Right lobe of liver (tissue), 6 donors: Measurements from ENCODE around the gene SGCB. TPM values are rescaled to one million over a fixed set of nuclear protein-coding genes. Genes with fewer than 3 reads are reported as not detected.

Experiments used
- ATAC-seq, 4 donors: fragments of 200-7000 bp; cut with Tn5 transposase; one replicate each; pipeline ENCODE4 v1.9.1; 2020; ENCODE audit warnings: mild to moderate bottlenecking in 4 of 4, moderate library complexity in 4 of 4
- DNase-seq, 3 donors: peaks; one replicate each; pipeline ENCODE4 v3.0.0-alpha.2; 2020
- H3K27ac ChIP-seq, 3 donors: fragments of 200-600 bp; one replicate each; pipeline ENCODE4 v1.8.0; 2022
- H3K27me3 ChIP-seq, 2 donors: fragments of 200-600 bp; one replicate each; pipeline ENCODE4 v1.8.0; 2022
- H3K36me3 ChIP-seq, 4 donors: fragments of 200-600 bp; sonication (generic) in 1 of 4; one replicate each; pipeline versions ENCODE4 v1.5.1 to v1.8.0; 2017 to 2022; ENCODE audit warnings: control low read depth in 1 of 4
- H3K4me1 ChIP-seq, 4 donors: fragments of 200-600 bp; sonication (generic) in 1 of 4; one replicate each; pipeline versions ENCODE4 v1.5.1 to v1.8.0; 2017 to 2022; ENCODE audit warnings: control low read depth in 1 of 4
- H3K4me3 ChIP-seq, 3 donors: fragments of 200-600 bp; one replicate each; pipeline ENCODE4 v1.8.0; 2022
- H3K9me3 ChIP-seq, 4 donors: fragments of 200-600 bp; sonication (generic) in 1 of 4; one replicate each; pipeline versions ENCODE4 v1.5.1 to v1.8.0; 2017 to 2022; ENCODE audit warnings: control low read depth in 1 of 4
- POLR2A ChIP-seq: fragments of 450-650 bp; IDR thresholded peaks from one replicate; pipeline ENCODE4 v1.6.1; 2017; ENCODE audit warnings: antibody characterized with exemption, mild to moderate bottlenecking
- WGBS: methylation state at CpG from one replicate; pipeline ENCODE4 v1.1.6; 2018; ENCODE audit warnings: low coverage, low lambda C conversion rate; ENCODE audit not compliant: insufficient coverage; ENCODE audit errors: missing lambda C conversion rate; 5-methylcytosine and 5-hydroxymethylcytosine counted together
- intact Hi-C, 2 donors: fragments of 100-400 bp; cut with DNase I; formaldehyde crosslinking; loops; one replicate each; pipeline versions ENCODE4 v1.11.2 to v1.14.1; 2022
- total RNA-seq, 6 experiments: library from RNA; depleted of rRNA in 2 of 6; stranded (reverse); fragments of >200 nt in 2 of 6; fragmentation: NEBNext Ultra II Directional in 3 of 6; extraction: Animal tissue kit (Norgen Biotek cat#: 25700) in 3 of 6; gene quantifications; one replicate each; pipeline versions ENCODE4 v1.1.0 to v1.2.4, GENCODE V29; 2016 to 2023
- TF ChIP-seq, protein P1 (sequence below), 4 donors: fragments of 200-600 bp in 3 of 4; fragments of 450-650 bp in 1 of 4; IDR thresholded peaks; one replicate each; pipeline versions ENCODE4 v1.5.1 to v1.8.0; 2016 to 2022; ENCODE audit warnings: antibody characterized with exemption in 4 of 4, mild to moderate bottlenecking in 2 of 4
- donor health status: DM: no; HTN: yes; CAD: no.
- donor health status: DM: no; HTN: no; CAD: no.
- donor health status: DM: no; HTN: no; CAD: no.
- donor health status: DM: no; HTN: yes; CAD: no.
- donor health status: DM: no; HTN: yes; CAD: no.

SGCB gene
- total RNA-seq, 6 experiments from 2014 or later = 5.7 to 17.3 (median 8.3) TPM

DNA sequence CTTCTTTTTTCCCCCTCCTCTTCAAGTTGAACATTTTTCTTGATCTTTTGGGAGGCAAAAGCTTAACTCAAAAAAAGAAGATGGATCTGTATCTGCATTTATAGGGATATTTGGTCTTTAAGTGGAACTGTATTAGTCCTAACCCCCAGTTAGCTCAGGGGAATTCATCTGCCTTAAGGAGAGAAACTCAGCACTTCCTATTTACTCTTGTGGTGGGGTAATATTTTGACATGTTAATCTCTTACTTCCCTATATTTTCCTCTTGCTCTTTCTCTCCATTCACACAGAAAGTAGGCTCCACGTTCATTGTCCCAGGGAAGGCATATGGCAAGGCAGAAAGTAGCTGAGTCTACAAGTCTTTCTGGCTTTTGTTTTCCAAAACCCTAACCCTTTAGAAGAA is 23.2 kb downstream of the SGCB start:
- DNase-seq (no peak), ATAC-seq (no peak)
- no peak overlapping the region for H3K4me3 ChIP-seq
- intact Hi-C loops = loop anchor here in 1 of 2 donors (10.0 kb wide), 1 partner anchor 130 kb away; no protein-coding TSS in a partner anchor
- no peaks in the 10 kb centered on the region for H3K4me1 ChIP-seq
- TF ChIP-seq, protein P1, sequence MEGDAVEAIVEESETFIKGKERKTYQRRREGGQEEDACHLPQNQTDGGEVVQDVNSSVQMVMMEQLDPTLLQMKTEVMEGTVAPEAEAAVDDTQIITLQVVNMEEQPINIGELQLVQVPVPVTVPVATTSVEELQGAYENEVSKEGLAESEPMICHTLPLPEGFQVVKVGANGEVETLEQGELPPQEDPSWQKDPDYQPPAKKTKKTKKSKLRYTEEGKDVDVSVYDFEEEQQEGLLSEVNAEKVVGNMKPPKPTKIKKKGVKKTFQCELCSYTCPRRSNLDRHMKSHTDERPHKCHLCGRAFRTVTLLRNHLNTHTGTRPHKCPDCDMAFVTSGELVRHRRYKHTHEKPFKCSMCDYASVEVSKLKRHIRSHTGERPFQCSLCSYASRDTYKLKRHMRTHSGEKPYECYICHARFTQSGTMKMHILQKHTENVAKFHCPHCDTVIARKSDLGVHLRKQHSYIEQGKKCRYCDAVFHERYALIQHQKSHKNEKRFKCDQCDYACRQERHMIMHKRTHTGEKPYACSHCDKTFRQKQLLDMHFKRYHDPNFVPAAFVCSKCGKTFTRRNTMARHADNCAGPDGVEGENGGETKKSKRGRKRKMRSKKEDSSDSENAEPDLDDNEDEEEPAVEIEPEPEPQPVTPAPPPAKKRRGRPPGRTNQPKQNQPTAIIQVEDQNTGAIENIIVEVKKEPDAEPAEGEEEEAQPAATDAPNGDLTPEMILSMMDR (IDR thresholded peaks at IDR 0.05) = no peak
- no peak for TF ChIP-seq POLR2A
- H3K9me3 ChIP-seq = no peaks in the 10 kb centered on the region
- WGBS = 18% methylated on average over 1 of the region's 1 CpG
- H3K36me3 ChIP-seq = no peaks in the 10 kb centered on the region
- no peaks in the 10 kb centered on the region for H3K27me3 ChIP-seq
- no peak overlapping the region for H3K27ac ChIP-seq

DNA sequence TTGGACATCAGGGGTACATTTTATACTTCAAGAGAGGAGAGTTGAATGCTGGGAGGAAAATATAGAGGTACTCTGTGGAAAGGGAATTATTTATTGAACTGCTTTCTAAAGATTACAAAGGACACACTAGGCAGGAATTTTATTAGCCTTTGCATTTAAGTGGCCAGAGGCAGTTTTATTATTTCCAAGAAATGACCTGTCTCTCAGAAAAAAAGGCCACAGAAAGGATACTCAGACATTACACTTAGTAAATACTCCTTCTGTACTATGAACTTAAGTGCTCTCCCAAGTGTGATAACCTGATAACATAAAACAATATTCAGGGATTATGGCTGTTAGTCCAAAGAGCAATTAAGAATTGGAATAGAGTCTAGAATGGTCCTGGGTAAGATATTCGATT is 25.4 kb downstream of the SGCB start:
- no peak for ATAC-seq
- no peak overlapping the region for H3K4me3 ChIP-seq

DNA sequence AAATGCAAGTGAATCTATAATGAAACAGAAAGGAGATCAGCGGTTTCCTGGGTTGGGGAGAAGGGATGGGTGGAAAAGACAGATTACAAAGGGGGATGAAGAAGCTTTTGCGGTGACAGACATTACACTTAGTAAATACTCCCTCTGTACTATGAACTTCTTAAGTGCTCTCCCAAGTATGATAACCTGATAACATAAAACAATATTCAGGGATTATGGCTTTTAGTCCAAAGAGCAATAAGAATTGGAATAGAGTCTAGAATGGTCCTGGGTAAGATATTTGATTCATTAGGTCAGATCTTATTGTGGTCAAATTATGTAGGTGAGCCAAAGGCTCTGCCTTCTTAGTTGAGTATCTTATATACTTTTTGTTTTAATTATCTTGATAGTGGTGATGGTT is 27.1 kb downstream of the SGCB start:
- Histone ChIP-seq H3K9me3 (no peaks in the 10 kb centered on the region), H3K36me3 (no peaks in the 10 kb centered on the region), H3K4me1 (no peaks in the 10 kb centered on the region), H3K4me3 (no peak overlapping the region), H3K27ac (no peak overlapping the region), H3K27me3 (no peaks in the 10 kb centered on the region)
- no peak for DNase-seq
- no peak for ATAC-seq
- TF ChIP-seq, protein P1 (IDR thresholded peaks at IDR 0.05) = no peak
- TF ChIP-seq POLR2A = no peak
- intact Hi-C loops = loop anchor here in 1 of 2 donors (10.0 kb wide), 1 partner anchor 126 kb away; no protein-coding TSS in a partner anchor
- 100% methylated on average over 2 of the region's 2 CpGs for WGBS

More for the DNA sequence above, 25.4 kb downstream of the SGCB start:
- DNase-seq = no peak
- H3K27me3 ChIP-seq = no peaks in the 10 kb centered on the region
- no peaks in the 10 kb centered on the region for H3K4me1 ChIP-seq
- no peaks in the 10 kb centered on the region for H3K9me3 ChIP-seq
- 77% methylated on average over 1 of the region's 1 CpG for WGBS
- H3K27ac ChIP-seq = no peak overlapping the region
- TF ChIP-seq, protein P1 (IDR thresholded peaks at IDR 0.05) = no peak
- no peak for TF ChIP-seq POLR2A
- no peaks in the 10 kb centered on the region for H3K36me3 ChIP-seq
- intact Hi-C loops = loop anchor here in 1 of 2 donors (10.0 kb wide), 1 partner anchor 128 kb away; no protein-coding TSS in a partner anchor

DNA sequence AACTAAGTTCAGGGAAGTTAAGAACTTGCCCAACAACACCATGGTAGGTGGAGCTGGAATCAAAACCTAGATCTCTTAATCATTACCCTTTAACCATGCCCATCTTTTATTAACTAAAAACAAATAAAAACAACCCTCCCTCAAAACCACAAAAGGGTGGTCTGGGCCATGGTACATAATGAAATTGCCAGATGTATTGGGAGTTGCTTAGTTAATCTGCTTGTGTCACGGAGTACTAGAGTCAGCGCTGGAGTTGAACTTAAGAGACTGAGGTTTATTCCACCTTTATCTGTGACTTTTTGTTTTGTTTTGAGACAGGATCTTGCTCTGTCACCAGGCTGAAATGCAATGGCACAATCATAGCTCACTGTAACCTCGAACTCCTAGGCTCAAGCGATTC is 31.2 kb downstream of the SGCB start:
- no peaks in the 10 kb centered on the region for H3K27me3 ChIP-seq
- intact Hi-C loops = no loop called here
- ATAC-seq = peak in 2 of 4 donors; percentile 25 to 60
- no peak overlapping the region for H3K4me3 ChIP-seq
- no peak for DNase-seq
- H3K9me3 ChIP-seq = no peaks in the 10 kb centered on the region
- no peak for TF ChIP-seq POLR2A
- TF ChIP-seq, protein P1 (IDR thresholded peaks at IDR 0.05) = no peak
- 88% methylated on average over 3 of the region's 4 CpGs for WGBS
- H3K27ac ChIP-seq = no peak overlapping the region
- H3K4me1 ChIP-seq = no peaks in the 10 kb centered on the region
- H3K36me3 ChIP-seq = no peaks in the 10 kb centered on the region
